Kidney glomerular epithelial cell (primary cell): ENCODE data around the gene CPNE9.

Experiments used
- DNase-seq: peaks from one replicate; lab custom pipeline; 2025; lab: John Stamatoyannopoulos, UW

CPNE9 gene

GRCh38 chr3:9779075-9779593, 75.5 kb downstream of the CPNE9 start:
- DNase-seq = no peak
